ENCODE results near the gene SYNRG. TPM values are rescaled to one million over a fixed set of nuclear protein-coding genes. Genes with fewer than 3 reads are reported as not detected.

Gene SYNRG
- total and polyA plus RNA-seq, 2 of the 13 experiments (the other 11 are each of a cell fraction or from before 2014, with no cell fraction given), result 7.3 to 8.7 TPM

- peak; percentile 31; the same call in 1 of the 2 replicates for TF ChIP-seq IKZF5 (CRISPR knock-in tag; IDR thresholded peaks at IDR 0.05)
- TF ChIP-seq SP1 (IDR thresholded peaks at IDR 0.05), result no peak
- no peak for TF ChIP-seq SP1 (CRISPR knock-in tag; IDR thresholded peaks at IDR 0.05)
- no peak for TF ChIP-seq ZNF577 (CRISPR knock-in tag; IDR thresholded peaks at IDR 0.05; ENCODE audit: borderline replicate concordance, low read depth)
- TF ChIP-seq ZNF30 (CRISPR knock-in tag; IDR thresholded peaks at IDR 0.05), result no peak
- no peak for TF ChIP-seq KMT2A (CRISPR knock-in tag; IDR thresholded peaks at IDR 0.05)
- no peak for TF ChIP-seq ZBTB3 (CRISPR knock-in tag; IDR thresholded peaks at IDR 0.05; ENCODE audit: borderline replicate concordance, low read depth)
- no peak for TF ChIP-seq SP140L (CRISPR knock-in tag; IDR thresholded peaks at IDR 0.05; ENCODE audit: borderline replicate concordance)
- TF ChIP-seq EED (CRISPR knock-in tag; IDR thresholded peaks at IDR 0.05), result no peak
- no peak for TF ChIP-seq ZNF34 (CRISPR knock-in tag; IDR thresholded peaks at IDR 0.05; ENCODE audit: borderline replicate concordance)
- TF ChIP-seq PHF8 (CRISPR knock-in tag; IDR thresholded peaks at IDR 0.05), result peak; percentile 76
- TF ChIP-seq NR2C2 (CRISPR knock-in tag; IDR thresholded peaks at IDR 0.05; ENCODE audit: borderline replicate concordance), result no peak; the same call in 1 of the 2 replicates
- no peak for TF ChIP-seq ZNF7 (CRISPR knock-in tag; IDR thresholded peaks at IDR 0.05)
- no peak for TF ChIP-seq NBN (conservative IDR thresholded peaks at IDR 0.05)
- no peak for TF ChIP-seq JDP2 (CRISPR knock-in tag; IDR thresholded peaks at IDR 0.05; ENCODE audit: borderline replicate concordance)
- no peak for TF ChIP-seq ZNF251 (CRISPR knock-in tag; IDR thresholded peaks at IDR 0.05)
- 0 out of 2 replicates have a peak, but pooled peaks have one; percentile 3 for TF ChIP-seq TGIF2 (CRISPR knock-in tag; IDR thresholded peaks at IDR 0.05)
- no peak for TF ChIP-seq ZNF460 (CRISPR knock-in tag; IDR thresholded peaks at IDR 0.05; ENCODE audit: borderline replicate concordance)
- TF ChIP-seq NAIF1 (CRISPR knock-in tag; IDR thresholded peaks at IDR 0.05; ENCODE audit: borderline replicate concordance), result no peak
- TF ChIP-seq ZNF691 (CRISPR knock-in tag; IDR thresholded peaks at IDR 0.05; ENCODE audit: borderline replicate concordance, low read depth), result no peak
- no peak for TF ChIP-seq RFX5 (IDR thresholded peaks at IDR 0.05; ENCODE audit: low read depth, low read length)
- no peak for TF ChIP-seq ZNF670 (CRISPR knock-in tag; IDR thresholded peaks at IDR 0.05; ENCODE audit: borderline replicate concordance)
- no peak for TF ChIP-seq ZMYM3 (CRISPR knock-in tag; IDR thresholded peaks at IDR 0.05)
- no peak for TF ChIP-seq SRF (IDR thresholded peaks at IDR 0.05; ENCODE audit: low read depth, low read length)
- TF ChIP-seq SMARCE1 (IDR thresholded peaks at IDR 0.05; ENCODE audit: borderline replicate concordance), result no peak
- no peak for TF ChIP-seq REL (CRISPR knock-in tag; conservative IDR thresholded peaks at IDR 0.05)
- no peak for TF ChIP-seq SCMH1 (CRISPR knock-in tag; IDR thresholded peaks at IDR 0.05; ENCODE audit: borderline replicate concordance)
- TF ChIP-seq ZBTB42 (CRISPR knock-in tag; IDR thresholded peaks at IDR 0.05), result no peak
- no peak for TF ChIP-seq SP5 (CRISPR knock-in tag; IDR thresholded peaks at IDR 0.05; ENCODE audit: borderline replicate concordance, low read depth)
- no peak for TF ChIP-seq CBFB (CRISPR knock-in tag; IDR thresholded peaks at IDR 0.05)
- no peak; the same call in 1 of the 2 replicates for TF ChIP-seq ZNF44 (CRISPR knock-in tag; IDR thresholded peaks at IDR 0.05)
- TF ChIP-seq TOPORS (CRISPR knock-in tag; IDR thresholded peaks at IDR 0.05), result peak; percentile 42; the same call in 1 of the 2 replicates
- TF ChIP-seq KDM1A (CRISPR knock-in tag; IDR thresholded peaks at IDR 0.05), result no peak
- TF ChIP-seq SUZ12 (IDR thresholded peaks at IDR 0.05; ENCODE audit: low read depth, low read length), result no peak
Measured at GRCh38 chr17:37489197-37490001, 119.8 kb downstream of the SYNRG start, which contains the start of gene DUSP14 (continued).

Data from HepG2 (cell line).